A549 (cell line): ENCODE data around the gene PLBD2. TPM values are rescaled to one million over a fixed set of nuclear protein-coding genes. Genes with fewer than 3 reads are reported as not detected.

Experiments
- ATAC-seq, 2 experiments: fragments of 200-7000 bp in 1 of 2; fragments of >200 bp in 1 of 2; cut with Nextera tagmentation in 1 of 2; cut with Tn5 transposase in 1 of 2; 3 replicates each; pipeline versions ENCODE4 v1.8.0 to v1.9.1; 2018 to 2020; ENCODE audit warnings: mild to moderate bottlenecking in 1 of 2, moderate library complexity in 1 of 2
- CTCF ChIA-PET: fragments of 300-600 bp; sonication (Branson Sonifier 250); formaldehyde crosslinking; extraction: SDS; loops from one replicate; lab custom pipeline; 2021; ENCODE audit warnings: antibody characterized with exemption, inconsistent platforms; lab: Yijun Ruan, JAX
- POLR2A ChIA-PET: fragments of 350-600 bp; formaldehyde crosslinking; extraction: SDS; loops from one replicate; lab custom pipeline; 2021; ENCODE audit warnings: antibody characterized with exemption, inconsistent platforms; lab: Yijun Ruan, JAX
- DNase-seq, 2 experiments: peaks; one replicate each; pipeline versions ENCODE4 v3.0.0 to v3.0.0-alpha.2; 2011 to 2016; ENCODE audit warnings: low read depth in 1 of 2, low spot score in 1 of 2
- FAIRE-seq: peaks from 2 replicates; lab custom pipeline; 2011; peaks lifted over from hg19 to GRCh38; lab: Jason Lieb, UNC
- H3K27ac ChIP-seq, 2 experiments: fragments of >200 bp; sonication (Bioruptor Twin); formaldehyde crosslinking; 3 replicates each; pipeline ENCODE4 v1.5.1; 2016 to 2017
- H3K4me1 ChIP-seq: fragments of >200 bp; sonication (Bioruptor Twin); formaldehyde crosslinking; 3 replicates; pipeline ENCODE4 v1.6.1; 2016
- H3K4me2 ChIP-seq: fragments of >200 bp; sonication (Bioruptor Twin); formaldehyde crosslinking; 3 replicates; pipeline ENCODE4 v1.6.1; 2016
- H3K4me3 ChIP-seq: fragments of >200 bp; sonication (Bioruptor Twin); formaldehyde crosslinking; 3 replicates; pipeline ENCODE4 v1.5.1; 2016
- H3K9me3 ChIP-seq: fragments of >200 bp; sonication (Bioruptor Twin); formaldehyde crosslinking; 3 replicates; pipeline ENCODE4 v1.6.1; 2016
- CBX2 ChIP-seq: fragments of 200-600 bp; sonication (generic); IDR thresholded peaks from 2 replicates; pipeline ENCODE4 v1.6.1; 2016; ENCODE audit warnings: low read depth, mild to moderate bottlenecking, borderline replicate concordance
- CBX8 ChIP-seq: fragments of 200-600 bp; sonication (generic); IDR thresholded peaks from 2 replicates; pipeline ENCODE4 v1.6.1; 2016
- CEBPB ChIP-seq, 2 experiments: fragments of >200 bp in 1 of 2; sonication (Bioruptor Twin) in 1 of 2; formaldehyde crosslinking in 1 of 2; IDR thresholded peaks; 2 replicates each; pipeline ENCODE4 v1.6.1; 2012 to 2016
- CHD4 ChIP-seq: fragments of 200-600 bp; sonication (generic); IDR thresholded peaks from 2 replicates; pipeline ENCODE4 v1.6.1; 2016; ENCODE audit warnings: antibody characterized with exemption, mild to moderate bottlenecking, borderline replicate concordance
- EHF ChIP-seq: fragments of 250-450 bp; sonication (Bioruptor Pico); IDR thresholded peaks from 2 replicates; pipeline ENCODE4 v1.5.0; 2020; ENCODE audit warnings: mild to moderate bottlenecking
- EP300 ChIP-seq, 2 experiments: fragments of >200 bp; sonication (Bioruptor Twin); formaldehyde crosslinking; IDR thresholded peaks; 2 replicates in 1 of 2; 3 replicates in 1 of 2; pipeline ENCODE4 v1.6.1; 2016 to 2017
- ESRRA ChIP-seq: fragments of 150-350 bp; IDR thresholded peaks from 2 replicates; pipeline ENCODE4 v1.6.1; 2014; ENCODE audit warnings: mild to moderate bottlenecking, low read length, borderline replicate concordance
- FOSB ChIP-seq: fragments of 250-450 bp; sonication (Bioruptor Pico); IDR thresholded peaks from 2 replicates; pipeline ENCODE4 v1.5.0; 2020; ENCODE audit warnings: mild to moderate bottlenecking, moderate library complexity
- FOSL2 ChIP-seq, 2 experiments: fragments of 450-650 bp in 1 of 2; fragments of >200 bp in 1 of 2; sonication (Bioruptor Twin) in 1 of 2; formaldehyde crosslinking; IDR thresholded peaks; 2 replicates each; pipeline versions ENCODE4 v1.5.0 to v1.6.1; 2016 to 2020; ENCODE audit warnings: mild to moderate bottlenecking in 1 of 2, moderate library complexity in 1 of 2
- GATA3 ChIP-seq: IDR thresholded peaks from 2 replicates; pipeline ENCODE4 v1.6.1; 2012; ENCODE audit warnings: borderline replicate concordance
- HDAC2 ChIP-seq: fragments of 200-600 bp; sonication (generic); IDR thresholded peaks from 2 replicates; pipeline ENCODE4 v1.6.1; 2016
- HEYL ChIP-seq: fragments of 250-450 bp; sonication (Bioruptor Pico); IDR thresholded peaks from 2 replicates; pipeline ENCODE4 v1.8.0; 2021; ENCODE audit warnings: mild to moderate bottlenecking, moderate library complexity
- HOXA7 ChIP-seq: fragments of 250-450 bp; sonication (Bioruptor Pico); IDR thresholded peaks from 2 replicates; pipeline ENCODE4 v1.5.0; 2020; ENCODE audit warnings: mild to moderate bottlenecking, moderate library complexity
- KDM5A ChIP-seq: fragments of 200-600 bp; sonication (generic); IDR thresholded peaks from 2 replicates; pipeline ENCODE4 v1.6.1; 2016; ENCODE audit warnings: antibody characterized with exemption, mild to moderate bottlenecking
- MAFK ChIP-seq: fragments of 450-650 bp; IDR thresholded peaks from 2 replicates; pipeline ENCODE4 v1.6.1; 2014; ENCODE audit not compliant: partially characterized antibody
- MAZ ChIP-seq: fragments of 150-350 bp; IDR thresholded peaks from 2 replicates; pipeline ENCODE4 v1.6.1; 2014; ENCODE audit warnings: antibody characterized with exemption, low read depth, low read length, borderline replicate concordance
- MYC ChIP-seq: IDR thresholded peaks from 2 replicates; pipeline ENCODE4 v1.6.1; 2012; ENCODE audit warnings: mild to moderate bottlenecking, inconsistent platforms, low read length, improper control_type of control experiment, borderline replicate concordance
- NFE2L2 ChIP-seq: fragments of 150-350 bp; conservative IDR thresholded peaks from 2 replicates; pipeline ENCODE4 v1.6.1; 2014; ENCODE audit warnings: low read length
- NPAS2 ChIP-seq: fragments of 250-450 bp; sonication (Bioruptor Pico); IDR thresholded peaks from 2 replicates; pipeline ENCODE4 v1.8.0; 2022; ENCODE audit warnings: mild to moderate bottlenecking, moderate library complexity, borderline replicate concordance
- NR3C1 ChIP-seq: fragments of >200 bp; sonication (Bioruptor Twin); formaldehyde crosslinking; IDR thresholded peaks from 3 replicates; pipeline ENCODE4 v1.6.1; 2017
- PHF8 ChIP-seq: fragments of 200-600 bp; sonication (generic); IDR thresholded peaks from 2 replicates; pipeline ENCODE4 v1.6.1; 2016; ENCODE audit warnings: low read depth, mild to moderate bottlenecking, antibody characterized with exemption, moderate library complexity, borderline replicate concordance
- POLR2A ChIP-seq: IDR thresholded peaks from 2 replicates; pipeline ENCODE4 v1.6.1; 2012; ENCODE audit warnings: mild to moderate bottlenecking, low read length
- RFX5 ChIP-seq: fragments of 450-650 bp; IDR thresholded peaks from 2 replicates; pipeline ENCODE4 v1.7.1; 2014; ENCODE audit warnings: antibody characterized with exemption, mild to moderate bottlenecking, moderate library complexity
- RNF2 ChIP-seq: fragments of 200-600 bp; sonication (generic); IDR thresholded peaks from 2 replicates; pipeline ENCODE4 v1.6.1; 2016; ENCODE audit warnings: low read depth, mild to moderate bottlenecking, antibody characterized with exemption, moderate library complexity, borderline replicate concordance
- SMC3 ChIP-seq: fragments of >200 bp; sonication (Bioruptor Twin); formaldehyde crosslinking; IDR thresholded peaks from 3 replicates; pipeline ENCODE4 v1.6.1; 2018; ENCODE audit warnings: inconsistent platforms
- SREBF2 ChIP-seq: fragments of 450-650 bp; IDR thresholded peaks from 2 replicates; pipeline ENCODE4 v1.6.1; 2014; ENCODE audit warnings: mild to moderate bottlenecking, moderate library complexity
- TFCP2L1 ChIP-seq: fragments of 250-450 bp; sonication (Bioruptor Pico); IDR thresholded peaks from 2 replicates; pipeline ENCODE4 v1.5.0; 2021; ENCODE audit warnings: mild to moderate bottlenecking
- ZC3H11A ChIP-seq: fragments of 450-650 bp; IDR thresholded peaks from 2 replicates; pipeline ENCODE4 v1.6.1; 2014; ENCODE audit warnings: antibody characterized with exemption, mild to moderate bottlenecking
- ZNF302 ChIP-seq: fragments of 250-450 bp; sonication (Bioruptor Pico); IDR thresholded peaks from 2 replicates; pipeline ENCODE4 v1.9.0; 2021; ENCODE audit warnings: inconsistent platforms, mild to moderate bottlenecking, moderate library complexity
- ZSCAN20 ChIP-seq: fragments of 250-450 bp; sonication (Bioruptor Pico); IDR thresholded peaks from 2 replicates; pipeline ENCODE4 v1.8.0; 2022; ENCODE audit warnings: mild to moderate bottlenecking, moderate library complexity
- WGBS: methylation state at CpG from one replicate; pipeline ENCODE4 v1.1.6; 2017; ENCODE audit errors: missing lambda C conversion rate; 5-methylcytosine and 5-hydroxymethylcytosine counted together
- polyA plus RNA-seq, 4 experiments: library from polyadenylated mRNA; depleted of rRNA in 3 of 4; stranded (reverse); fragments of >200 nt; fragmentation: RNase III in 1 of 4; extraction: RNeasy Plus Mini Kit Qiagen cat#74134 plus additional on column Dnase treatment in 1 of 4; gene quantifications; 2 replicates in 3 of 4; 3 replicates in 1 of 4; pipeline ENCODE4 v1.2.3, GENCODE V29; 2011 to 2017
- TF ChIP-seq, protein P1 (sequence below): IDR thresholded peaks from 2 replicates; pipeline ENCODE4 v1.6.1; 2012
- TF ChIP-seq, protein P2 (sequence below): fragments of >200 bp; sonication (Bioruptor Twin); formaldehyde crosslinking; IDR thresholded peaks from 2 replicates; pipeline ENCODE4 v1.6.1; 2016
- TF ChIP-seq, protein P3 (sequence below): fragments of 250-450 bp; sonication (Bioruptor Pico); IDR thresholded peaks from 2 replicates; pipeline ENCODE4 v1.5.0; 2021; ENCODE audit warnings: mild to moderate bottlenecking, moderate library complexity, borderline replicate concordance
- TF ChIP-seq, protein P4 (sequence below): fragments of >200 bp; sonication (Bioruptor Twin); formaldehyde crosslinking; IDR thresholded peaks from 3 replicates; pipeline ENCODE4 v1.5.1; 2016

The PLBD2 gene
- polyA plus RNA-seq, 2 of the 4 experiments (the other 2 are of a cell fraction), result 13.2 to 25.9 TPM

DNA sequence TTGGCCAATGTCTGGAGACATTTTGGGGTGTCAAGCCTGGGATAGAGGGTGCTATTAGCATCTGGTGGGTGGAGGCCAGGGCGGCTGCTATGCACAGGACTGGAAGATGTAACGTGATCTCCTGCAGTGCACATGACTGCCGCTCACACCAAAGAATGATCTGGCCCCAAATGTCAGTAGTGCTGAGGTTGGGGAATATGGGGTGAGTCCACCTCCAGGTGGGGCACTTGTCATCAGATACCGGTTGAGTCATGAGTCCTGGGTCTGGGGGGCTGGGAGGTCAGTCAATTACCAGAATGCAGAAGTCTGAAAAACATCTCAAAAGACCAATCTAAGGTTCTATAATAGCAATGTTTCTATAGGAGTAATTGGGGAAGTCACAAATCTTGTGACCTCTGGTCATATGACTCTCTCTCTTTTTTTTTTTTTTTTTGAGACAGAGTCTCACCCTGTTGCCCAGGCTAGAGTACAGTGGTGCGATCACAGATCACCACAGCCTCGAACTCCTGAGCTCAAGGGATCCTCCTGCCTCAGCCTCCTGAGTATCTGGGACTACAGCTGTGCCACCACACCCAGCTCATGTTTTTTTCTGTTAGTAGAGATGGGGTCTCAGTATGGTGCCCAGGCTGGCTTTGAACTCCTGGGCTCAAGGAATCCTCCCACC lies 57.8 kb downstream of the PLBD2 start:
- ChIA-PET POLR2A (no interaction called here), CTCF (interaction anchor here (3.2 kb wide), 1 partner anchor 9 kb away, joined by 15 read pairs; no protein-coding TSS in a partner anchor)

DNA sequence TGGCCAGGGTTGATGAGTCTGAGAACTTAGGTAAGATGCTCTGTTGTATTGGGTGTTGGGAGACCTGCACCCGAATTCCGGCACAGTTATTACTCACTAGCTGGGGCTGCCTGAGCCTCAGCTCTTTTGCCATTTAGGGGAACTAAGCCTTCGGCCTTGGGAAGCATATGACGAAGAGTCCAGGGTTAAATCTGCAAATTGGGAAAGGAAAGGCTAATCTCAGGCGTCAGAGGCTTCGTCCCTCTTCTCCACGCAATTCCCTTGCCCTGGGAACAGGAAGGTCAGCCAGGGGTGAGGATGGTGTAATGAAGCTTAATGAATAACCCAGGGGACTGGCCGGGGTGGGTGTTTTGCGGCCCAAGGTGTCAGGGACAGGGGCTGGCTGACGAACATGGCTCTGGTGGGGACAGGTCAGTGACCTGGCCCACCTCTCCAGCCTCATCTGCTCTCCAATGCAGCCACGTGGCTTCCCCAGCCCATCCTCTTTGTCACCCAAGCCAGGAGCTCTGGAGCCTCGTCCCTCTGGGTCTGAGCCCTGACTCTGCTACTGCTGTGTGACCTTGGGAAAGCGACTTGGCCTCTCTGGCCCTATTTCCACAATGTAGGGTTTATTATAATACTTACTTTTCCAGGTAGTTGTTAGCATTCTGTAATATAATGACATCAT lies 60.0 kb downstream of the PLBD2 start:
- FAIRE-seq, result no peak
- 8% methylated on average over 13 of the region's 13 CpGs for WGBS
- ChIA-PET CTCF (interaction anchor here (0.5 to 2.0 kb wide), 3 partner anchors 9 to 74 kb away, joined by 3 to 11 read pairs (median 3); no protein-coding TSS in a partner anchor), POLR2A (no interaction called here)
- ATAC-seq, result peak; percentile 48 to 66
- Histone ChIP-seq H3K4me3 (no peak overlapping the region), H3K27ac (peak overlapping the region; percentile 72 to 87), H3K9me3 (no peaks in the 10 kb centered on the region), H3K4me1 (peaks cover 70% of the 10 kb centered on the region), H3K4me2 (peak overlapping the region; percentile 72)
- peak in 1 of 2 experiments; percentile 89 for DNase-seq
- TF ChIP-seq ZC3H11A, result no peak
- peak; percentile 46 to 83; a peak in 4 of 5 replicates for TF ChIP-seq EP300 (IDR thresholded peaks at IDR 0.05)
- peak in 1 of 2 experiments; percentile 73; a peak in 2 of 4 replicates for TF ChIP-seq CEBPB (IDR thresholded peaks at IDR 0.05)
- no peak for TF ChIP-seq CHD4
- TF ChIP-seq ESRRA, result no peak
- TF ChIP-seq, protein P1, sequence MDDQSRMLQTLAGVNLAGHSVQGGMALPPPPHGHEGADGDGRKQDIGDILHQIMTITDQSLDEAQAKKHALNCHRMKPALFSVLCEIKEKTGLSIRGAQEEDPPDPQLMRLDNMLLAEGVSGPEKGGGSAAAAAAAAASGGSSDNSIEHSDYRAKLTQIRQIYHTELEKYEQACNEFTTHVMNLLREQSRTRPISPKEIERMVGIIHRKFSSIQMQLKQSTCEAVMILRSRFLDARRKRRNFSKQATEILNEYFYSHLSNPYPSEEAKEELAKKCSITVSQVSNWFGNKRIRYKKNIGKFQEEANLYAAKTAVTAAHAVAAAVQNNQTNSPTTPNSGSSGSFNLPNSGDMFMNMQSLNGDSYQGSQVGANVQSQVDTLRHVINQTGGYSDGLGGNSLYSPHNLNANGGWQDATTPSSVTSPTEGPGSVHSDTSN, result no peak
- no peak for TF ChIP-seq POLR2A
- no peak for TF ChIP-seq CBX2
- no peak; the same call in 1 of the 2 replicates for TF ChIP-seq FOSB (CRISPR knock-in tag)
- TF ChIP-seq HDAC2, result no peak
- no peak for TF ChIP-seq TFCP2L1
- TF ChIP-seq MAFK, result no peak
- TF ChIP-seq, protein P2, sequence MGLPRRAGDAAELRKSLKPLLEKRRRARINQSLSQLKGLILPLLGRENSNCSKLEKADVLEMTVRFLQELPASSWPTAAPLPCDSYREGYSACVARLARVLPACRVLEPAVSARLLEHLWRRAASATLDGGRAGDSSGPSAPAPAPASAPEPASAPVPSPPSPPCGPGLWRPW, result no peak
- no peak for TF ChIP-seq RNF2
- TF ChIP-seq KDM5A, result no peak
- TF ChIP-seq NPAS2 (CRISPR knock-in tag), result no peak
- no peak for TF ChIP-seq RFX5
- no peak for TF ChIP-seq NFE2L2
- TF ChIP-seq, protein P3, sequence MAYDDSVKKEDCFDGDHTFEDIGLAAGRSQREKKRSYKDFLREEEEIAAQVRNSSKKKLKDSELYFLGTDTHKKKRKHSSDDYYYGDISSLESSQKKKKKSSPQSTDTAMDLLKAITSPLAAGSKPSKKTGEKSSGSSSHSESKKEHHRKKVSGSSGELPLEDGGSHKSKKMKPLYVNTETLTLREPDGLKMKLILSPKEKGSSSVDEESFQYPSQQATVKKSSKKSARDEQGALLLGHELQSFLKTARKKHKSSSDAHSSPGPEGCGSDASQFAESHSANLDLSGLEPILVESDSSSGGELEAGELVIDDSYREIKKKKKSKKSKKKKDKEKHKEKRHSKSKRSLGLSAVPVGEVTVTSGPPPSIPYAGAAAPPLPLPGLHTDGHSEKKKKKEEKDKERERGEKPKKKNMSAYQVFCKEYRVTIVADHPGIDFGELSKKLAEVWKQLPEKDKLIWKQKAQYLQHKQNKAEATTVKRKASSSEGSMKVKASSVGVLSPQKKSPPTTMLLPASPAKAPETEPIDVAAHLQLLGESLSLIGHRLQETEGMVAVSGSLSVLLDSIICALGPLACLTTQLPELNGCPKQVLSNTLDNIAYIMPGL, result no peak
- no peak; the same call in 1 of the 2 replicates for TF ChIP-seq EHF (CRISPR knock-in tag)
- no peak for TF ChIP-seq ZSCAN20 (CRISPR knock-in tag)
- no peak for TF ChIP-seq SMC3
- TF ChIP-seq HEYL (CRISPR knock-in tag), result no peak
- TF ChIP-seq HOXA7 (CRISPR knock-in tag), result no peak
- no peak for TF ChIP-seq NR3C1
- 0 out of 2 replicates have a peak, but pooled peaks have one; percentile 42 for TF ChIP-seq ZNF302
- no peak for TF ChIP-seq MAZ
- TF ChIP-seq, protein P4, sequence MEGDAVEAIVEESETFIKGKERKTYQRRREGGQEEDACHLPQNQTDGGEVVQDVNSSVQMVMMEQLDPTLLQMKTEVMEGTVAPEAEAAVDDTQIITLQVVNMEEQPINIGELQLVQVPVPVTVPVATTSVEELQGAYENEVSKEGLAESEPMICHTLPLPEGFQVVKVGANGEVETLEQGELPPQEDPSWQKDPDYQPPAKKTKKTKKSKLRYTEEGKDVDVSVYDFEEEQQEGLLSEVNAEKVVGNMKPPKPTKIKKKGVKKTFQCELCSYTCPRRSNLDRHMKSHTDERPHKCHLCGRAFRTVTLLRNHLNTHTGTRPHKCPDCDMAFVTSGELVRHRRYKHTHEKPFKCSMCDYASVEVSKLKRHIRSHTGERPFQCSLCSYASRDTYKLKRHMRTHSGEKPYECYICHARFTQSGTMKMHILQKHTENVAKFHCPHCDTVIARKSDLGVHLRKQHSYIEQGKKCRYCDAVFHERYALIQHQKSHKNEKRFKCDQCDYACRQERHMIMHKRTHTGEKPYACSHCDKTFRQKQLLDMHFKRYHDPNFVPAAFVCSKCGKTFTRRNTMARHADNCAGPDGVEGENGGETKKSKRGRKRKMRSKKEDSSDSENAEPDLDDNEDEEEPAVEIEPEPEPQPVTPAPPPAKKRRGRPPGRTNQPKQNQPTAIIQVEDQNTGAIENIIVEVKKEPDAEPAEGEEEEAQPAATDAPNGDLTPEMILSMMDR, result no peak
- no peak; the same call in 1 of the 2 replicates for TF ChIP-seq MYC
- TF ChIP-seq CBX8, result no peak
- TF ChIP-seq PHF8, result no peak
- TF ChIP-seq SREBF2, result no peak

More for the DNA sequence above, 57.8 kb downstream of the PLBD2 start:
- H3K27ac ChIP-seq, result peak overlapping the region; percentile 72 to 87
- 0 out of 3 replicates have a peak overlapping the region, but pooled peaks have one; percentile 0 for H3K4me2 ChIP-seq
- FAIRE-seq, result no peak
- H3K9me3 ChIP-seq, result no peaks in the 10 kb centered on the region
- H3K4me3 ChIP-seq, result no peak overlapping the region
- ATAC-seq, result peak; percentile 13 to 23; a peak in 1 of 6 replicates
- no peak for TF ChIP-seq FOSB (CRISPR knock-in tag)
- no peak for TF ChIP-seq GATA3
- no peak for TF ChIP-seq SREBF2
- no peak for TF ChIP-seq KDM5A
- no peak for TF ChIP-seq FOSL2 (IDR thresholded peaks at IDR 0.05)
- 0 out of 2 replicates have a peak, but pooled peaks have one; percentile 19 for TF ChIP-seq FOSL2 (CRISPR knock-in tag; IDR thresholded peaks at IDR 0.05)
- TF ChIP-seq MAZ, result no peak
- DNase-seq, result peak in 1 of 2 experiments; percentile 40
- H3K4me1 ChIP-seq, result peaks cover 60% of the 10 kb centered on the region
- WGBS, result 69% methylated on average over 6 of the region's 6 CpGs
